Measurements from ENCODE around the gene TENT5C.

Gene TENT5C

DNA sequence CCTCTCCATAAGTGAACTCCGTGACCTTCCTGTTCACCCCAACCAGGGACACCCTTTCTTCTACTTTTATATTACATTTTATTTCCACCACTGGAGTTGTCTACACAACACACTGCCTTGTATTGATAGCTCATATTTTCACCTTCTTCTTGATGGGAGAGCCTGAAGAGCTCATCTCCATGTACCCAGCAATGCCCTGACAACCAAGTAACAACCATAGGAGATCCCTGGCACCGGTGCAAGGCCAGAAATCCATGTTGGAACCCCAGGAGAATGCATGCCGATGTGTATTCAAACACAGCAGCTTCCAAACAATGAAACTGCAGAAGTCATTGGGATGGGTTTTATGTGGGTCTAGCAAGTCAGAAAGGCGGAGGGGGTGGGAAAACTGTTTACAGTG is 15.5 kb downstream of the TENT5C start:
- Histone ChIP-seq H3K27me3 (no peaks in the 10 kb centered on the region), H3K9me3 (no peaks in the 10 kb centered on the region), H3K4me3 (no peak overlapping the region), H3K4me1 (peaks cover 0 to 2% (median 0%) of the 10 kb centered on the region in 4 donors), H3K27ac (no peak overlapping the region), H3K36me3 (peaks cover 11 to 19% (median 14%) of the 10 kb centered on the region in 3 donors)
- DNase-seq: no peak
- intact Hi-C loops (cut with DNase I; ENCODE audit: low total_unique reads): no loop called here
- TF ChIP-seq, protein P1, sequence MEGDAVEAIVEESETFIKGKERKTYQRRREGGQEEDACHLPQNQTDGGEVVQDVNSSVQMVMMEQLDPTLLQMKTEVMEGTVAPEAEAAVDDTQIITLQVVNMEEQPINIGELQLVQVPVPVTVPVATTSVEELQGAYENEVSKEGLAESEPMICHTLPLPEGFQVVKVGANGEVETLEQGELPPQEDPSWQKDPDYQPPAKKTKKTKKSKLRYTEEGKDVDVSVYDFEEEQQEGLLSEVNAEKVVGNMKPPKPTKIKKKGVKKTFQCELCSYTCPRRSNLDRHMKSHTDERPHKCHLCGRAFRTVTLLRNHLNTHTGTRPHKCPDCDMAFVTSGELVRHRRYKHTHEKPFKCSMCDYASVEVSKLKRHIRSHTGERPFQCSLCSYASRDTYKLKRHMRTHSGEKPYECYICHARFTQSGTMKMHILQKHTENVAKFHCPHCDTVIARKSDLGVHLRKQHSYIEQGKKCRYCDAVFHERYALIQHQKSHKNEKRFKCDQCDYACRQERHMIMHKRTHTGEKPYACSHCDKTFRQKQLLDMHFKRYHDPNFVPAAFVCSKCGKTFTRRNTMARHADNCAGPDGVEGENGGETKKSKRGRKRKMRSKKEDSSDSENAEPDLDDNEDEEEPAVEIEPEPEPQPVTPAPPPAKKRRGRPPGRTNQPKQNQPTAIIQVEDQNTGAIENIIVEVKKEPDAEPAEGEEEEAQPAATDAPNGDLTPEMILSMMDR (IDR thresholded peaks at IDR 0.05): no peak

DNA sequence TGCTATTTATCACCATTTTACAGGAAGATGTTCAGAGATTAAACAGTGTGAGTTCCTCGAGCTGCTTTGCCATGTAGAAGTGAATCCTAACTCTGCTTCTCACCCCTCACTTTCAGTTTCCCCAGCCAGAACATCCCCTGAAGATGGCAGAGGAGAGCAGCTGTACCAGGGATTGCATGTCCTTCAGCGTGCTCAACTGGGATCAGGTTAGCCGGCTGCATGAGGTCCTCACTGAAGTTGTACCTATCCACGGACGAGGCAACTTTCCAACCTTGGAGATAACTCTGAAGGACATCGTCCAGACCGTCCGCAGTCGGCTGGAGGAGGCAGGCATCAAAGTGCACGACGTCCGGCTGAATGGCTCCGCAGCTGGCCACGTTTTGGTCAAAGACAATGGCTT is 16.9 kb downstream of the TENT5C start:
- H3K4me3 ChIP-seq: no peak overlapping the region
- peaks cover 11 to 19% (median 14%) of the 10 kb centered on the region in 3 donors for H3K36me3 ChIP-seq
- TF ChIP-seq, protein P1 (IDR thresholded peaks at IDR 0.05): no peak
- no peaks in the 10 kb centered on the region for H3K27me3 ChIP-seq
- no peaks in the 10 kb centered on the region for H3K9me3 ChIP-seq
- no peak for DNase-seq
- H3K27ac ChIP-seq: no peak overlapping the region
- intact Hi-C loops (cut with DNase I; ENCODE audit: low total_unique reads): no loop called here
- H3K4me1 ChIP-seq: peaks cover 0 to 9% (median 4%) of the 10 kb centered on the region in 4 donors

DNA sequence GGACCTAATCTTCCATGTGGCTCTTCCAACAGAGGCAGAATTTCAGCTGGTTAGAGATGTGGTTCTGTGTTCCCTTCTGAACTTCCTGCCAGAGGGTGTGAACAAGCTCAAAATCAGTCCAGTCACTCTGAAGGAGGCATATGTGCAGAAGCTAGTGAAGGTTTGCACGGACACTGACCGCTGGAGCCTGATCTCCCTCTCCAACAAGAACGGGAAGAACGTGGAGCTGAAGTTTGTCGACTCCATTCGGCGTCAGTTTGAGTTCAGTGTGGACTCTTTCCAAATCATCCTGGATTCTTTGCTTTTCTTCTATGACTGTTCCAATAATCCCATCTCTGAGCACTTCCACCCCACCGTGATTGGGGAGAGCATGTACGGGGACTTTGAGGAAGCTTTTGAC is 17.3 kb downstream of the TENT5C start:
- H3K36me3 ChIP-seq: peaks cover 11 to 19% (median 14%) of the 10 kb centered on the region in 3 donors
- peaks cover 0 to 13% (median 5%) of the 10 kb centered on the region in 4 donors for H3K4me1 ChIP-seq
- intact Hi-C loops (cut with DNase I; ENCODE audit: low total_unique reads): no loop called here
- no peaks in the 10 kb centered on the region for H3K9me3 ChIP-seq
- DNase-seq: no peak
- no peak overlapping the region for H3K4me3 ChIP-seq
- TF ChIP-seq, protein P1 (IDR thresholded peaks at IDR 0.05): no peak
- H3K27ac ChIP-seq: no peak overlapping the region
- no peaks in the 10 kb centered on the region for H3K27me3 ChIP-seq

DNA sequence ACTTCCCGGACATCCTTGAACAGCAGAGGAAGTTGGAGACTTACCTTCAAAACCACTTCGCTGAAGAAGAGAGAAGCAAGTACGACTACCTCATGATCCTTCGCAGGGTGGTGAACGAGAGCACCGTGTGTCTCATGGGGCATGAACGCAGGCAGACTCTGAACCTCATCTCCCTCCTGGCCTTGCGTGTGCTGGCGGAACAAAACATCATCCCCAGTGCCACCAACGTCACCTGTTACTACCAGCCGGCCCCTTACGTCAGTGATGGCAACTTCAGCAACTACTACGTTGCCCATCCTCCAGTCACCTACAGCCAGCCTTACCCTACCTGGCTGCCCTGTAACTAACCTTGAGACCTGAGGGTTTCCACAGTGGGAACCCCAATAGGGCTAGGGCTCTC is 17.9 kb downstream of the TENT5C start:
- intact Hi-C loops (cut with DNase I; ENCODE audit: low total_unique reads): no loop called here
- Histone ChIP-seq H3K9me3 (no peaks in the 10 kb centered on the region), H3K4me1 (peaks cover 0 to 16% (median 5%) of the 10 kb centered on the region in 4 donors), H3K4me3 (no peak overlapping the region), H3K36me3 (peaks cover 11 to 19% (median 14%) of the 10 kb centered on the region in 3 donors), H3K27me3 (no peaks in the 10 kb centered on the region), H3K27ac (no peak overlapping the region)
- no peak for DNase-seq
- TF ChIP-seq, protein P1 (IDR thresholded peaks at IDR 0.05): no peak

DNA sequence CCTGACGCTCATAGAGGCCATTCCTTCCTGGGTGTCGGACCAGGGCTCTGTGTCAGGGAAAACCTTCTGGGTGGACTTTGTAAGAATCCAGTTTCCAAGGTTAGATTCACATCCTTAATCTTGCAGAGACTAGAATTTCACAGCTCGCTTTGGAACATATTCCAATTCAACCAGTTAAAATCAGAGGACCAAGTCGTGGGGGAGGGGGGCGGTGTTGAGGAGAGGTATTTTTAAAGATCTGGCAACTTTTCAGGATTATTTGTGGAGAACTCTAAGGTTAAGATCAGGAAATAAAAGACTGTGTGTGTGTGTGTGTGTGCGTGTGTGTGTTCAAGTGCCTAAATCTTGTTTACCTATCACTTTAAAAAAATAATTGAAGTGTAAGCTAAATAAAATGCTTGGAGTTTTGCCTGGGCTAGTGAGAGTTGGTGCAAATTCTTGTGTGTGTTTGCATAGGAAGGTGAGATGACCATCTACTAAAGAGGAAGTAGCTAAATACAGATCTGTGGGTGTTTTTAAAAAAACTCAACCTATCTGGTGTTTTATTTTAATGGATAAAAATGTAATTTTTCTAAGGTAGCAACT is 21.8 kb downstream of the TENT5C start:
- peaks cover 0 to 34% (median 13%) of the 10 kb centered on the region in 4 donors for H3K4me1 ChIP-seq
- intact Hi-C loops (cut with DNase I; ENCODE audit: low total_unique reads): no loop called here
- H3K4me3 ChIP-seq: no peak overlapping the region
- TF ChIP-seq, protein P1 (IDR thresholded peaks at IDR 0.05): no peak
- peaks cover 11 to 18% (median 14%) of the 10 kb centered on the region in 3 donors for H3K36me3 ChIP-seq
- no peak overlapping the region for H3K27ac ChIP-seq
- no peak for DNase-seq
- no peaks in the 10 kb centered on the region for H3K9me3 ChIP-seq
- no peaks in the 10 kb centered on the region for H3K27me3 ChIP-seq

All from tibial artery (tissue), 4 donors.